Measurements from ENCODE around the gene AGGF1.
A peak's percentile ranks its signal among the peaks of the same experiment; 100 is the strongest.

Gene AGGF1, protein sequence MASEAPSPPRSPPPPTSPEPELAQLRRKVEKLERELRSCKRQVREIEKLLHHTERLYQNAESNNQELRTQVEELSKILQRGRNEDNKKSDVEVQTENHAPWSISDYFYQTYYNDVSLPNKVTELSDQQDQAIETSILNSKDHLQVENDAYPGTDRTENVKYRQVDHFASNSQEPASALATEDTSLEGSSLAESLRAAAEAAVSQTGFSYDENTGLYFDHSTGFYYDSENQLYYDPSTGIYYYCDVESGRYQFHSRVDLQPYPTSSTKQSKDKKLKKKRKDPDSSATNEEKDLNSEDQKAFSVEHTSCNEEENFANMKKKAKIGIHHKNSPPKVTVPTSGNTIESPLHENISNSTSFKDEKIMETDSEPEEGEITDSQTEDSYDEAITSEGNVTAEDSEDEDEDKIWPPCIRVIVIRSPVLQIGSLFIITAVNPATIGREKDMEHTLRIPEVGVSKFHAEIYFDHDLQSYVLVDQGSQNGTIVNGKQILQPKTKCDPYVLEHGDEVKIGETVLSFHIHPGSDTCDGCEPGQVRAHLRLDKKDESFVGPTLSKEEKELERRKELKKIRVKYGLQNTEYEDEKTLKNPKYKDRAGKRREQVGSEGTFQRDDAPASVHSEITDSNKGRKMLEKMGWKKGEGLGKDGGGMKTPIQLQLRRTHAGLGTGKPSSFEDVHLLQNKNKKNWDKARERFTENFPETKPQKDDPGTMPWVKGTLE

DNA sequence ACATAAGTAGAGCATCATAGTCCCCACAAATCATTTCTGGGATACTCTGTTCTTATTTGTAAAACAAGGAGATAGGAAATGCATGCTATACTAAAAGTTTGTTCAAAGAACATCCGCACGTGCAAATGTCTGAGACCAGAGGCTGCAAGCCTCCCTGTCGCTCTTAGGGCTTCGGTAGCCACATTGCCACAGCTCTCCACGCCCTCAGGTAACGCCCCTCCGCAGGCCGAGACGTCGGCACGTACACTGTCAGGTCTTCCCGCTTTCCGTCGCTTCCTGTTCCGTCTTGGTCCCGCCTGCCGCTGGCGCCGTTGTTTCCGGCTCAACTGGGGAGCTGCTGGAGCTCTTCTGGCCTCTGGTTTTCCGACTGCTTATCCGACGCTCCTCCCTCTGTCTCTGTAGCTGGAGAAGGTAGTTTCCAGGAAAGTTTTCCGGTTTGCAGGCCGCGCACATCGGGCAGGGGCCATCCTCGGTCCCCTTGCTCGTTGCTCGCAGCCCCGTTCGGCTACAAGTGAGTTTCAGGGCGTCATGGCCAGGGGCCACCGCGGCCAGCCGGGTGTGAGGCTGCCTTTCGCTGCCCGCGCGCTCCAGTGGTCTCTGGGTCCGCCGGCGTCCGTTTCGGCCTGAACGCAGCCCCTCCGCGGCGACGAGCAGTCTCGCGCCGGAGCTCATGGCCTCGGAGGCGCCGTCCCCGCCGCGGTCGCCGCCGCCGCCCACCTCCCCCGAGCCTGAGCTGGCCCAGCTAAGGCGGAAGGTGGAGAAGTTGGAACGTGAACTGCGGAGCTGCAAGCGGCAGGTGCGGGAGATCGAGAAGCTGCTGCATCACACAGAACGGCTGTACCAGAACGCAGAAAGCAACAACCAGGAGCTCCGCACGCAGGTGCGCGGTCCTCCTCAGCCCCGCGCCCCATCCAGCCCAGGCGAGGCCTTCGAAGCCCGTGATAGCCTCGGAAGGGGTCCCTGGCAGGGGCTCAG lies at the start of gene AGGF1:
Gene AGGF1, plus strand, starts transcription at position 308 of the 975 bp plus-strand sequence. Its CDS starts 363 bp downstream, at position 671.
- CTCF ChIA-PET: interaction anchor here (0.6 to 1.6 kb wide), 4 partner anchors 53 to 191 kb away, joined by 3 to 5 read pairs (median 4); no protein-coding TSS in a partner anchor
- peak; percentile 93 for DNase-seq (ENCODE audit: low spot score)
- TF ChIP-seq, protein P1, sequence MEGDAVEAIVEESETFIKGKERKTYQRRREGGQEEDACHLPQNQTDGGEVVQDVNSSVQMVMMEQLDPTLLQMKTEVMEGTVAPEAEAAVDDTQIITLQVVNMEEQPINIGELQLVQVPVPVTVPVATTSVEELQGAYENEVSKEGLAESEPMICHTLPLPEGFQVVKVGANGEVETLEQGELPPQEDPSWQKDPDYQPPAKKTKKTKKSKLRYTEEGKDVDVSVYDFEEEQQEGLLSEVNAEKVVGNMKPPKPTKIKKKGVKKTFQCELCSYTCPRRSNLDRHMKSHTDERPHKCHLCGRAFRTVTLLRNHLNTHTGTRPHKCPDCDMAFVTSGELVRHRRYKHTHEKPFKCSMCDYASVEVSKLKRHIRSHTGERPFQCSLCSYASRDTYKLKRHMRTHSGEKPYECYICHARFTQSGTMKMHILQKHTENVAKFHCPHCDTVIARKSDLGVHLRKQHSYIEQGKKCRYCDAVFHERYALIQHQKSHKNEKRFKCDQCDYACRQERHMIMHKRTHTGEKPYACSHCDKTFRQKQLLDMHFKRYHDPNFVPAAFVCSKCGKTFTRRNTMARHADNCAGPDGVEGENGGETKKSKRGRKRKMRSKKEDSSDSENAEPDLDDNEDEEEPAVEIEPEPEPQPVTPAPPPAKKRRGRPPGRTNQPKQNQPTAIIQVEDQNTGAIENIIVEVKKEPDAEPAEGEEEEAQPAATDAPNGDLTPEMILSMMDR (conservative IDR thresholded peaks at IDR 0.05; ENCODE audit: low read depth): no peak
- POLR2A ChIA-PET (ENCODE audit: low non-redundant PET): no interaction called here
- peak within 1 kb of the TSS; percentile 89 for H3K27ac ChIP-seq

DNA sequence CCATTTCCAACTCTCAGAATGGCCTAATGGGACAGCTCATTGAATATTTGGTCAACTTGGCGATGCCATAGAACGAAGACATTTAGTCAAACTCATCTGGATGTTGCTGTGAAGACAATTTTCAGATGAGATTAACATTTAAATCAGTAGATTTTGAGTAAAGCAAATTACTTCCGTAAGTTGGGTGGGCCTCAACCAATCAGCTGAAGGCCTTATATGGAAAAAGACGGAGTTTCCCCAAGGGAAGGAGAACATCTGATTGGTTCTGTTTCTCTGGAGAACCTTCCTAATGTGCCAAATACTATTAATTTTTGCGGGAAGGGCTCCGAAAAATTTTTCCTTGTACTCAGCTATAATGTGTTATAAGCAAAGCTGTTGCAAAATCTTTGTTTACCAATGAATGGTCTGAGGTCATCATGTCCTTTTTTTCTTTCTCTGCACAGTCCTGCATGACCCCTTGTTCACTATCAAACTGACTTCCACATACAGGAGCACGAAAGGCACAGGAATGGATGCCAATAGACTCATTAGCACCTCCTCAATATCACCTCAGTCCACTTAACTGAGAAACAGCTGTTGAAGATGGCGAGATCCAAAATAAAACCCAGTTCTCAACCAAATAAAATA lies 49.6 kb upstream of the AGGF1 start:
- no peak for DNase-seq (ENCODE audit: low spot score)
- POLR2A ChIA-PET (ENCODE audit: low non-redundant PET): no interaction called here
- TF ChIP-seq, protein P1 (conservative IDR thresholded peaks at IDR 0.05; ENCODE audit: low read depth): no peak
- H3K27ac ChIP-seq: no peak overlapping the region
- CTCF ChIA-PET: interaction anchor here (0.6 kb wide), 1 partner anchor 453 kb away, joined by 4 read pairs; no protein-coding TSS in a partner anchor

DNA sequence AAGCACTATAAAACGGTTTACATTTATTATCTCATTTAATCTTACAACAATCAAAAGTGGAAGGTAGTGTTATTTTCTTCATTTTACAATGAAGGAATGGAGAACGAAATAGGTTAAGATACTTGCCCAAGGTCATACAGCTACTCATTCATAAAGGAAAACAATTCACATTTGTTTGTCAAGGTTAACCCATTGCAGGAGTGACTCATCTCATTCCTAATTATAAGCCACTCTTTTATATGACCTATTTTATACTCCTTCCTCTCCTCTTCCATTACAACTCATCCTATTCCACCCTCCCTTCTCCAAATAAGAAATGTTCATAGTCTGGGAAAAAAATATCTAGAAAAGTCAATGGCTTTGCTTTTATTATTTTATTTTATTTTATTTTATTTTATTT lies 47.8 kb upstream of the AGGF1 start:
- DNase-seq (ENCODE audit: low spot score): no peak
- H3K27ac ChIP-seq: no peak overlapping the region
- POLR2A ChIA-PET (ENCODE audit: low non-redundant PET): no interaction called here
- CTCF ChIA-PET: no interaction called here
- TF ChIP-seq, protein P1 (conservative IDR thresholded peaks at IDR 0.05; ENCODE audit: low read depth): no peak

DNA sequence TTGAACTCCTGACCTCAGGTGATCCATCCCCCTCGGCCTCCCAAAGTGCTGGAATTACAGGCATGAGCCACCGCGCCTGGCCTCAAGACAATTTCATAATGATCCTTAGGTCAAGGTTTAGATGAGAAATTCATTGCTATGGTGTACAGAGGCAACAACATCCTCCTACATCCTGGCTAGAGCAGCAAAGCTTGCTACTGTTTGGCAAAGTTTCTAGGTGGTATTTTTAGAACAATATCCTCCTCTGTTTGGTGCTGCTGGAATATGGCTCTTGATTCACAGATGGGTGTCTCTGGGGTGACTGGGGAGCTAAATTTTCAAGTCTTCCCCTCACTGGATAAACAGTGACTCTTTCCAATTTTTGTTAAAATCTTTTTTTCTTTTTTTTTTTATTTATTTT lies 46.7 kb upstream of the AGGF1 start:
- CTCF ChIA-PET: no interaction called here
- no peak for DNase-seq (ENCODE audit: low spot score)
- POLR2A ChIA-PET (ENCODE audit: low non-redundant PET): no interaction called here
- TF ChIP-seq, protein P1 (conservative IDR thresholded peaks at IDR 0.05; ENCODE audit: low read depth): no peak
- no peak overlapping the region for H3K27ac ChIP-seq

DNA sequence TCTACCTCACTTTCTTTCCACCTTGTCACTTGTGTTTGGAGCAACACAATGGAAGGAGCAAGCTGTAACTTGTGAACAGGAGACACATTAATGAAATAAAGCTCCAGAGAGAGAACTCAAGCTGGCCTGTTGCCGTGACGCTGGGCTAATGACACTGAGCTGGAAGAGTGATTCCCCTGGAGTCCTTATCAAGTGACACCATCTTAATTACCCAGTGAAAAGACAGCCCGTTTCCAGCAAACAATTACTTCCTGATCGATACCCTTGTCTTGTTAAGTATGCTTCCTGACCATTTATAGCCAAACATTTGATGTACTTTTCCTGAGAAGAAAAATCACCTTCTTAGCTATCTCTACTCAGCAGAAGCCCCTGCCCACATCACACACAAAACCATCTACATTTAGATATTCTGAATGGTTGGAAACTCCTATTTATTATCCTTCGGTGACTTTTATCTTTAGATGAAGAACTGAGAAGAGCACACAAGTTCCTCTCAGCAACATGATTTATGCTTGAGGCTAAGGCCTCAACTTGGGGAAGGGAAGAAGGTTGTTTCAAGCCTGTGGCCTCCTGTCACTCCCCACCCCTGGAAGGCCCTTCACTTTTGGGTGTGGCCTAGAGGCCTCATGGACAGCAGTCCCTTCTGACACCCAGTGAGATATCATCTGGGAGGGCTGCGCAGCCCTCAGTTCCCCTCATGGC lies 43.2 kb upstream of the AGGF1 start:
- TF ChIP-seq, protein P1 (conservative IDR thresholded peaks at IDR 0.05; ENCODE audit: low read depth): no peak
- no peak overlapping the region for H3K27ac ChIP-seq
- no peak for DNase-seq (ENCODE audit: low spot score)
- CTCF ChIA-PET: interaction anchor here (0.5 kb wide), 1 partner anchor 20 kb away, joined by 4 read pairs; no protein-coding TSS in a partner anchor
- POLR2A ChIA-PET (ENCODE audit: low non-redundant PET): interaction anchor here (0.5 kb wide), 1 partner anchor 100 kb away, joined by 5 read pairs; no protein-coding TSS in a partner anchor
